Smooth muscle cell (in vitro differentiated cells): ENCODE data around the gene TMEM222. TPM values are rescaled to one million over a fixed set of nuclear protein-coding genes. Genes with fewer than 3 reads are reported as not detected.

Experiments used
- DNase-seq: peaks from one replicate; lab custom pipeline; 2025; ENCODE audit not compliant: unreplicated experiment; lab: John Stamatoyannopoulos, UW
- H2AFZ ChIP-seq: fragments of 200-600 bp; sonication (generic); 2 replicates; pipeline ENCODE4 v1.6.0; 2016; ENCODE audit warnings: antibody characterized with exemption, low read depth, mild to moderate bottlenecking
- H3F3A ChIP-seq: fragments of 200-600 bp; sonication (generic); 2 replicates; pipeline ENCODE4 v1.6.0; 2017; ENCODE audit warnings: antibody characterized with exemption, low read depth
- H3K27ac ChIP-seq: fragments of 200-600 bp; sonication (generic); 2 replicates; pipeline ENCODE4 v1.5.1; 2016; ENCODE audit warnings: low read depth, mild to moderate bottlenecking
- H3K27me3 ChIP-seq: fragments of 200-600 bp; sonication (generic); 2 replicates; pipeline ENCODE4 v1.6.1; 2016; ENCODE audit warnings: low read depth, mild to moderate bottlenecking
- H3K36me3 ChIP-seq: fragments of 200-600 bp; sonication (generic); 2 replicates; pipeline ENCODE4 v1.5.1; 2016; ENCODE audit warnings: low read depth
- H3K4me1 ChIP-seq: fragments of 200-600 bp; sonication (generic); 2 replicates; pipeline ENCODE4 v1.5.1; 2016; ENCODE audit warnings: low read depth
- H3K4me2 ChIP-seq: fragments of 200-600 bp; sonication (generic); 2 replicates; pipeline ENCODE4 v1.6.0; 2016; ENCODE audit warnings: mild to moderate bottlenecking
- H3K4me3 ChIP-seq: fragments of 200-600 bp; sonication (generic); 2 replicates; pipeline ENCODE4 v1.5.1; 2016; ENCODE audit warnings: mild to moderate bottlenecking
- H3K79me2 ChIP-seq: fragments of 200-600 bp; sonication (generic); 2 replicates; pipeline ENCODE4 v1.6.0; 2016; ENCODE audit warnings: low read depth, mild to moderate bottlenecking
- H3K9ac ChIP-seq: fragments of 200-600 bp; sonication (generic); 2 replicates; pipeline ENCODE4 v1.6.0; 2016; ENCODE audit warnings: low read depth
- H3K9me3 ChIP-seq: fragments of 200-600 bp; sonication (generic); replicated peaks from 2 replicates; pipeline ENCODE4 v1.5.1; 2016; ENCODE audit warnings: low read depth
- H4K20me1 ChIP-seq: fragments of 200-600 bp; sonication (generic); 2 replicates; pipeline ENCODE4 v1.6.0; 2016; ENCODE audit warnings: low read depth
- CTCF ChIP-seq: fragments of 200-600 bp; sonication (generic); IDR thresholded peaks from 2 replicates; pipeline ENCODE4 v1.5.1; 2017; ENCODE audit warnings: borderline replicate concordance, mild to moderate bottlenecking, antibody characterized with exemption; ENCODE audit not compliant: insufficient read depth, poor library complexity, severe bottlenecking
- WGBS: methylation state at CpG from one replicate; pipeline ENCODE4 v1.1.7; 2016; ENCODE audit warnings: low lambda C conversion rate; 5-methylcytosine and 5-hydroxymethylcytosine counted together
- polyA plus RNA-seq: library from polyadenylated mRNA; unstranded; fragments of >200 nt; fragmentation: Nextera tagmentation; extraction: Ambion mirVana; gene quantifications from 2 replicates; pipeline ENCODE4 v1.2.1, GENCODE V29; 2016
- total RNA-seq: library from RNA; depleted of rRNA; stranded (reverse); fragments of >200 nt; gene quantifications from 2 replicates; pipeline ENCODE4 v1.2.3, GENCODE V29; 2014

Gene TMEM222
- total and polyA plus RNA-seq, 2 experiments from 2014 or later: 28.0 to 49.3 TPM

GRCh38 chr1:27374362-27375086 lies 52.6 kb downstream of the TMEM222 start, which contains the start of gene FCN3:
TSS of gene FCN3 (minus strand) at chr1:27374824. CDS start at chr1:27374818, 6 bp downstream.
- Histone ChIP-seq H3K79me2 (no peaks in the 10 kb centered on the region), H3K4me2 (no peak within 1 kb of the TSS), H3K27ac (no peak within 1 kb of the TSS), H4K20me1 (no peaks in the 10 kb centered on the region), H2AFZ (no peak within 1 kb of the TSS), H3K9ac (no peak within 1 kb of the TSS), H3K36me3 (no peaks in the 10 kb centered on the region), H3K27me3 (no peaks in the 10 kb centered on the region), H3F3A (no peaks in the 10 kb centered on the region), H3K4me1 (no peaks in the 10 kb centered on the region), H3K9me3 (no peaks in the 10 kb centered on the region), H3K4me3 (no peak within 1 kb of the TSS)
- DNase-seq: no peak
- 69% methylated on average over 4 of the region's 4 CpGs for WGBS
- TF ChIP-seq CTCF: no peak

DNA sequence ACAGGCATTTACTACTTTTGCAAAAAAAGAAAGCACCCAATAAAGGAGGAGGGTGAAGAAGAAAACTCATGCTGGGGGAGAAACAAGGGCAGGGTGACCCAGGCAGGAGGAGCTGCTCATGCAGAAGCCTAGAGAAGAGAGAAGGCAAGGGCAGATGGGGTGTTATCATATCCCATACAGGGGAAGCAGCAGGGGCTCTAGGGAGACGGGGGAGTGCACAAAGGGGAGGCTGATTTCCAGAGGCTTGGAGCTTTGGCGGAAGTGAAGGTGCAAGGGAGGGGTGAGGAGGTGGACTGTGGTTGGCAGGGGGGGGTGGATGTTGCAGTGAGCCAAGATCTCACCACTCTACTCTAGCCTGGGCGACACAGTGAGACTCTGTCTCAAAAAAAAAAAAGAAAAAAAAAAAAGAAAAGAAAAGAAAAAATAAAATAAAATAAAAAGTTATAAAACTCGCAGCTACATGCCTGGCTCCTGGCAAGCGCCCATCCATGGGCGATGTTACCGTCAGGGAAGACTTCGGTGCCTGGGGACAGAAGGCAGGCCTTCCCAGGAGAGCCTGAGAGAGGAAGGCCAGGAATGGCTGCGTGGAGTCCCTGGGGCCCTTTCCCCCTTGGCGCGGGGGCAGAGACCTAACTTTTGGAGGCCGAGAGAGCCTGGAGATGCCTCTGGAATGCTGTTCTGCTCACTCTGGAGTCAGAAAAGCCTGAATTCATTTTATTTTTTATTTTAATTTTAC lies 56.0 kb downstream of the TMEM222 start:
- H3K36me3 ChIP-seq: no peaks in the 10 kb centered on the region
- no peak overlapping the region for H3K4me2 ChIP-seq
- H4K20me1 ChIP-seq: no peaks in the 10 kb centered on the region
- H3K9ac ChIP-seq: no peak overlapping the region
- H3K79me2 ChIP-seq: no peaks in the 10 kb centered on the region
- no peak for DNase-seq
- H3K27me3 ChIP-seq: no peaks in the 10 kb centered on the region
- H3K4me1 ChIP-seq: no peaks in the 10 kb centered on the region
- no peak for TF ChIP-seq CTCF
- no peaks in the 10 kb centered on the region for H3K9me3 ChIP-seq
- no peak overlapping the region for H3K4me3 ChIP-seq
- 86% methylated on average over 12 of the region's 12 CpGs for WGBS
- no peaks in the 10 kb centered on the region for H3F3A ChIP-seq
- no peak overlapping the region for H3K27ac ChIP-seq
- no peak overlapping the region for H2AFZ ChIP-seq

- H3K4me1 ChIP-seq: no peaks in the 10 kb centered on the region
- no peak for TF ChIP-seq CTCF
- no peaks in the 10 kb centered on the region for H3K79me2 ChIP-seq
- H3K36me3 ChIP-seq: no peaks in the 10 kb centered on the region
- no peaks in the 10 kb centered on the region for H3K9me3 ChIP-seq
- no peak overlapping the region for H3K9ac ChIP-seq
- H4K20me1 ChIP-seq: no peaks in the 10 kb centered on the region
- no peak for DNase-seq
- no peak overlapping the region for H2AFZ ChIP-seq
- WGBS: 86% methylated on average over 11 of the region's 11 CpGs
- H3K4me3 ChIP-seq: no peak overlapping the region
- H3K27me3 ChIP-seq: no peaks in the 10 kb centered on the region
- H3K27ac ChIP-seq: no peak overlapping the region
- H3K4me2 ChIP-seq: no peak overlapping the region
- no peaks in the 10 kb centered on the region for H3F3A ChIP-seq
Observed at GRCh38 chr1:27379564-27380122, 57.7 kb downstream of the TMEM222 start.
